Measurements from ENCODE around the gene NMT1.
A peak's percentile ranks its signal among the peaks of the same experiment; 100 is the strongest.
"Not testable (repeated sequence)": the region's sequence is repeated elsewhere in the genome, so short reads cannot be mapped to it uniquely, and the experiment has no call there.

Gene NMT1

GRCh38 chr17:45123076-45123770 lies 62.1 kb downstream of the NMT1 start:
- DNase-seq, result no peak

- peak; percentile 77 to 88 (median 80) for DNase-seq
Measured at GRCh38 chr17:45123930-45124796, 63.0 kb downstream of the NMT1 start.

- not testable (repeated sequence) for DNase-seq
Measured at GRCh38 chr17:45124797-45125122, 63.6 kb downstream of the NMT1 start.

- no peak for DNase-seq
Measured at GRCh38 chr17:45125509-45125908, 64.4 kb downstream of the NMT1 start.

GRCh38 chr17:45127207-45127547 lies 66.1 kb downstream of the NMT1 start:
- DNase-seq, result no peak

- DNase-seq, result no peak
Measured at GRCh38 chr17:45127548-45128300, 66.6 kb downstream of the NMT1 start.

- no peak for DNase-seq
Measured at GRCh38 chr17:45128331-45128730, 67.2 kb downstream of the NMT1 start.

- DNase-seq, result no peak
Measured at GRCh38 chr17:45128989-45129388, 67.9 kb downstream of the NMT1 start.

GRCh38 chr17:45129426-45129939 lies 68.4 kb downstream of the NMT1 start:
- DNase-seq, result no peak

- no peak for DNase-seq
Measured at GRCh38 chr17:45129940-45130680, 69.0 kb downstream of the NMT1 start.

- no peak for DNase-seq
Measured at GRCh38 chr17:45130681-45131615, 69.8 kb downstream of the NMT1 start.

- DNase-seq, result peak in 2 of 3 donors; percentile 48 to 76
Measured at GRCh38 chr17:45131616-45132319, 70.7 kb downstream of the NMT1 start.

GRCh38 chr17:45132320-45132571 lies 71.1 kb downstream of the NMT1 start, which contains the start of gene PLCD3:
Gene PLCD3, minus strand, starts transcription at chr17:45132515. Its CDS starts 105 bp downstream, at chr17:45132410.
- no peak for DNase-seq

GRCh38 chr17:45132572-45133463 lies 71.7 kb downstream of the NMT1 start:
- peak; percentile 79 to 91 (median 84) for DNase-seq

GRCh38 chr17:45135192-45135977 lies 74.3 kb downstream of the NMT1 start, which contains the start of gene ACBD4:
Gene ACBD4, plus strand, starts transcription at chr17:45135687. Its CDS starts 458 bp downstream, at chr17:45136145.
- DNase-seq, result peak; percentile 98 to 99 (median 99)

- no peak for DNase-seq
Measured at GRCh38 chr17:45135978-45136791, 75.1 kb downstream of the NMT1 start.

GRCh38 chr17:45136846-45137560 lies 75.9 kb downstream of the NMT1 start:
- no peak for DNase-seq
